GM13977 (cell line): Measurements from ENCODE around the gene STOX1.
"Not testable (repeated sequence)": the region's sequence is repeated elsewhere in the genome, so short reads cannot be mapped to it uniquely, and the experiment has no call there.

Experiments used
- DNase-seq: peaks from one replicate; pipeline ENCODE4 v3.0.0; 2012; ENCODE audit warnings: low spot score
- CTCF ChIP-seq: IDR thresholded peaks from 2 replicates; pipeline ENCODE4 v1.5.1; 2012; ENCODE audit warnings: mild to moderate bottlenecking, control low read depth; ENCODE audit not compliant: insufficient read depth; ENCODE audit errors: extremely low read depth, missing control alignments
- in situ Hi-C: fragments of 300-500 bp; cut with MboI; formaldehyde crosslinking; loops from one replicate; pipeline ENCODE4 v1.12.0; 2022; ENCODE audit warnings: low sequenced_read_pairs, low pct_unique_long_range_greater_than_20kb, mixed read lengths, inconsistent platforms; ENCODE audit not compliant: unreplicated experiment

The STOX1 gene

DNA sequence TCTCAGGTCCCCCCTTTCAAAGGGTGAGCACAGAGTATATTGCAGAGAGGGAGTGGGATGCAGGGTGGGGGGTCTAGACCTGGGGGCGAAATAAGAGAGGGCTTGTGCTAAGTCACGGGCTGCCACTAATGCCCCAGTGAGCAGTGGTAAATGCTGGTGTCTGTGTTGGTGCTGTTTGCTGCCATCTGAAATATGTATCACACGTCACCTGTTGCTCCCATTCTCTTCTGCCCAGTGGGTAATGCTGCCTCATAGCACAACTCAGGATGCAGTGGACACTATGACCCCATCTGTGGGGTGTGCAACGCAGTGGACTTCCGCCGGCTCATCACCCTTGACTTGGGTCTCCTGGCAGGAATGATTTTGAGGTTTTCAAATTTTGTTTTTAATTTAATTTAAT, 2.6 kb downstream of the STOX1 start:
- no peak for TF ChIP-seq CTCF
- DNase-seq, result no peak
- in situ Hi-C loops, result no loop called here

- DNase-seq, result no peak
- in situ Hi-C loops, result no loop called here
- no peak for TF ChIP-seq CTCF
Measured at GRCh38 chr10:68831961-68832455, 4.7 kb downstream of the STOX1 start.

GRCh38 chr10:68832601-68833000, 5.3 kb downstream of the STOX1 start:
- in situ Hi-C loops, result no loop called here
- no peak for DNase-seq
- no peak for TF ChIP-seq CTCF

DNA sequence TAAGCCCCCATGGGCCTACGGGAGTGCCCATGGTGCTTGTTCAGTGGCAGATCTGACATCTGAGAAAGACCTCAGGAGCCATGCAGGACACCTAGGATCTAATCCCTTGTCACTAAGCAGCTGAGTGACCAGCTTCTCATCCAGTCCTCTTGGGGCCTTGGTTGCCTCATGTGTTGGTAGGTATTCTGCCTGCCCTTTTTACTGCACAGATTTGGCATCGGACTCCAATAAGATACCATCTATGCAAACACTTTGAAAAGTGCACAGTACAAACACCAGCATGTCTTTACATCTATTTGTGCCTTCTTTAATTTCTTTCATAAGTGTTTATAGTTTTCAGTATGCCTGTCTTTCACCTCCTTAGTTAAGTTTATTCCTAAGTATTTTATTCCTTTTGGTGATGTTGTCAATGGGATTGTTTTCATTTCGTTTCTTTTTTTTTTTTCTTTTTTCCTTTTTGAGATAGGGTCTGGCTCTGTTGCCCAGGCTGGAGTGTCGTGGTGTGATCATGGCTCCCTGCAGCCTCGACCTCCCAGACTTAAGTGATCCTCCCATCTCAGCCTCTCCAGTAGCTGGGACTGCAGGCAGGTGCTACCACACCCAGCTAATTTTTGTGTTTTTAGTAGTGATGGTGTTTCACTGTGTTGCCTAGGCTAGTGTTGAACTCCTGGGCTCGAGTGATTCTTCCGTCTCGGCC, 10.4 kb downstream of the STOX1 start:
- DNase-seq, result no peak
- in situ Hi-C loops, result no loop called here
- no peak for TF ChIP-seq CTCF

DNA sequence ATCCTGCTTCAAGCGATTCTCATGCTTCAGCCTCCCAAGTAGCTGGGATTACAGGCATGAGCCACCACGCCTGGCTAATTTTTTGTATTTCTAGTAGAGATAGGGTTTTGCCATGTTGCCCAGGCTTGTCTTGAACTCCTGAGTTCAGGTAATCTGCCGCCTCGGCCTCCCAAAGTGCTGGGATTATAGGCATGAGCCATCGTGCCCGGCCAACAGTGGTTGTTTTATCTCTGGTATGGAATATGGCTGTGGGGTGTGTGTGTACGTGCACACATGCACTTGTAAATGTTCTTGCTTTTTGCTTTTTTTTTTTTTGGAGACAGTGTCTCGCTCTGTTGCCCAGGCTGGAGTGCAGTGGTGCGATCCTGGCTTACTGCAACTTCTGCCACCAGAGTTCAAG, 13.3 kb downstream of the STOX1 start:
- in situ Hi-C loops, DNase-seq: not testable (repeated sequence)

DNA sequence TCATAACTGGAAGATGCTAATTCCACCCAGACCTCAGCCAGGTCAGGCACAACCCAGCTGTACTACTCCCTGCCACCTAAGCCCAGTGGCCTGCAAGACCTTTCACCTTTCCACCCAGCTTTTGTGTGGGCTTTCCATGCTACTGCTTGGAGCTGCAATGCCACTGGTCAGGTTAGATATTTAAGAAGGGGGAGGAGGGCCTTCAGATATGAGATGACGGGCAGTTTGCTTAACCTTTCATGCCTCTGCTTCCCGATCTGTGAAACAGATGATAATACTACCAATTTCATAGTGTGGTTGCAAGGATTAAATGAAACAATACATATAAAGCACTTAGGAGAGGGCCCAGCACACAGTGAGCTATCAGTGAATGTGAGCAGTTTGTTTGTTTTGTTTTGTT, 20.9 kb downstream of the STOX1 start:
- TF ChIP-seq CTCF, result no peak
- in situ Hi-C loops, result no loop called here
- no peak for DNase-seq

DNA sequence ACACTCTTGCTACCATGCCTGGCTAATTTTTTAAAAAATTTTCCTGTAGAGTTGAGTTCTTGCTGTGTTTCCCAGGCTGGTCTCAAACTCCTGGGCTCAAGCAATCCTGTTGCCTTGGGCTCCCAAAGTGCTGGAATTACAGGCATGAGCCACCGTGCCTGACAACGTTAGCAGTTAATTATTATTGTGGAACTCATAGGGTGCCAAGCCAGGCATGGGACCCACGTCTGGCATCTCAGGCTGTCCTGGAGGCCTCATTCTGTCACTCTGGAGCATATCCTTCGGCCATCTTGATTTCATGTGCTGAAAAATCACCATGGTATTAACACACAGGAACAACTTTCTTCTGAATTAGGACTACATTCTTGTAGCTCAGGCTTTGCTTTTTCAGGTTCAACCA, 21.5 kb downstream of the STOX1 start:
- in situ Hi-C loops, result no loop called here
- no peak for TF ChIP-seq CTCF
- no peak for DNase-seq
